ENCODE measurements around the gene DBR1. TPM values are rescaled to one million over a fixed set of nuclear protein-coding genes. Genes with fewer than 3 reads are reported as not detected.

DBR1 gene
- total and polyA plus RNA-seq, 2 experiments from 2014 or later, result 11.1 to 11.3 TPM

GRCh38 chr3:138124188-138124587 is 50.5 kb downstream of the DBR1 start:
- H3K36me3 ChIP-seq, result no peaks in the 10 kb centered on the region
- no peaks in the 10 kb centered on the region for H3K9me3 ChIP-seq (ENCODE audit: low read depth)
- no peaks in the 10 kb centered on the region for H3K27me3 ChIP-seq
- no peak overlapping the region for H3K4me3 ChIP-seq
- no peaks in the 10 kb centered on the region for H3K4me1 ChIP-seq (ENCODE audit: low read depth)
- no peak overlapping the region for H3K27ac ChIP-seq
- TF ChIP-seq, protein P1, sequence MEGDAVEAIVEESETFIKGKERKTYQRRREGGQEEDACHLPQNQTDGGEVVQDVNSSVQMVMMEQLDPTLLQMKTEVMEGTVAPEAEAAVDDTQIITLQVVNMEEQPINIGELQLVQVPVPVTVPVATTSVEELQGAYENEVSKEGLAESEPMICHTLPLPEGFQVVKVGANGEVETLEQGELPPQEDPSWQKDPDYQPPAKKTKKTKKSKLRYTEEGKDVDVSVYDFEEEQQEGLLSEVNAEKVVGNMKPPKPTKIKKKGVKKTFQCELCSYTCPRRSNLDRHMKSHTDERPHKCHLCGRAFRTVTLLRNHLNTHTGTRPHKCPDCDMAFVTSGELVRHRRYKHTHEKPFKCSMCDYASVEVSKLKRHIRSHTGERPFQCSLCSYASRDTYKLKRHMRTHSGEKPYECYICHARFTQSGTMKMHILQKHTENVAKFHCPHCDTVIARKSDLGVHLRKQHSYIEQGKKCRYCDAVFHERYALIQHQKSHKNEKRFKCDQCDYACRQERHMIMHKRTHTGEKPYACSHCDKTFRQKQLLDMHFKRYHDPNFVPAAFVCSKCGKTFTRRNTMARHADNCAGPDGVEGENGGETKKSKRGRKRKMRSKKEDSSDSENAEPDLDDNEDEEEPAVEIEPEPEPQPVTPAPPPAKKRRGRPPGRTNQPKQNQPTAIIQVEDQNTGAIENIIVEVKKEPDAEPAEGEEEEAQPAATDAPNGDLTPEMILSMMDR (IDR thresholded peaks at IDR 0.05; ENCODE audit: low read depth, low read length), result no peak
- DNase-seq (ENCODE audit: low read depth in 1 of 2, low spot score in 1 of 2), result no peak

- H3K4me3 ChIP-seq, result no peak overlapping the region
- no peaks in the 10 kb centered on the region for H3K27me3 ChIP-seq
- H3K9me3 ChIP-seq (ENCODE audit: low read depth), result no peaks in the 10 kb centered on the region
- no peaks in the 10 kb centered on the region for H3K36me3 ChIP-seq
- H3K4me1 ChIP-seq (ENCODE audit: low read depth), result peaks cover 5% of the 10 kb centered on the region
- TF ChIP-seq, protein P1 (IDR thresholded peaks at IDR 0.05; ENCODE audit: low read depth, low read length), result no peak
- no peak for DNase-seq (ENCODE audit: low read depth in 1 of 2, low spot score in 1 of 2)
- H3K27ac ChIP-seq, result no peak overlapping the region
These were observed 55.3 kb downstream of the DBR1 start for GRCh38 chr3:138119423-138119766.

- TF ChIP-seq, protein P1 (IDR thresholded peaks at IDR 0.05; ENCODE audit: low read depth, low read length), result peak; percentile 95
- Histone ChIP-seq H3K36me3 (no peaks in the 10 kb centered on the region), H3K9me3 (ENCODE audit: low read depth) (no peaks in the 10 kb centered on the region), H3K4me1 (ENCODE audit: low read depth) (peaks cover 8% of the 10 kb centered on the region), H3K4me3 (no peak overlapping the region), H3K27ac (no peak overlapping the region), H3K27me3 (no peaks in the 10 kb centered on the region)
- peak; percentile 77 to 78 for DNase-seq (ENCODE audit: low read depth in 1 of 2, low spot score in 1 of 2)
These were observed 55.9 kb downstream of the DBR1 start for GRCh38 chr3:138118612-138119422.

- Histone ChIP-seq H3K27ac (peak within 1 kb of the TSS; percentile 92), H3K36me3 (peaks cover 3% of the 10 kb centered on the region), H3K4me1 (ENCODE audit: low read depth) (peaks cover 13% of the 10 kb centered on the region), H3K9me3 (ENCODE audit: low read depth) (no peaks in the 10 kb centered on the region), H3K4me3 (peak within 1 kb of the TSS; percentile 46), H3K27me3 (no peaks in the 10 kb centered on the region)
- TF ChIP-seq, protein P1 (IDR thresholded peaks at IDR 0.05; ENCODE audit: low read depth, low read length), result peak; percentile 28
- peak; percentile 78 to 92 for DNase-seq (ENCODE audit: low read depth in 1 of 2, low spot score in 1 of 2)
These were observed 59.4 kb downstream of the DBR1 start, which contains the start of gene DZIP1L for GRCh38 chr3:138114988-138115971. DZIP1L (minus strand) TSS chr3:138115608; CDS start chr3:138103971, 11,637 bp downstream.

DNA sequence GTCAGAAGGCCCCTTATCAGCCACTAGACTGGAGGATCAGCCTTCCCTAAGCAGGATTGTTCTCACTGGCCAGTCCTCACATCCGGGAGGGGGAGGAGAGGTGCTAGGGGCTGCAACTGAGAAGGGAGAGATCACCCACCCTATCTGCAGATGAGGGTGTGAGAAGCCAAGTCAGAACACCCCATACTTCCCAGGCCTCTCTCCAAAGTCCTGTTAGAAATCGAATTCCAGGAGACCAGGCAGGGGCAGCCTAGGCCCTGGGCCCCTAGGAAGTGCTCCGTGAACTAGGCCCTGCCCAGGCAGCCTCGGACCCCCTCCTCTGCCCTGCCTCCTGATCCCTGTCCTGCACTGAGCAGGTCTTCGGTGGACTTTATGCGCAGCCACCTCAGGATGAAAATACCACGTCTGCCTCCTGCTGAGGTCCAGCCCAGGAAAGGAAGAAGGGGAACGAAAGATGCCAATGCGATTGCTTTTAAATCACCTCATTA is 60.2 kb downstream of the DBR1 start:
- peak; percentile 30 to 38 for DNase-seq (ENCODE audit: low read depth in 1 of 2, low spot score in 1 of 2)
- no peaks in the 10 kb centered on the region for H3K9me3 ChIP-seq (ENCODE audit: low read depth)
- H3K36me3 ChIP-seq, result peaks cover 3% of the 10 kb centered on the region
- H3K27ac ChIP-seq, result peak overlapping the region; percentile 92
- H3K4me1 ChIP-seq (ENCODE audit: low read depth), result peaks cover 13% of the 10 kb centered on the region
- no peaks in the 10 kb centered on the region for H3K27me3 ChIP-seq
- H3K4me3 ChIP-seq, result peak overlapping the region; percentile 46
- TF ChIP-seq, protein P1 (IDR thresholded peaks at IDR 0.05; ENCODE audit: low read depth, low read length), result no peak

All from cardiac muscle cell (in vitro differentiated cells and primary cell).